Naive thymus-derived CD8-positive, alpha-beta T cell (primary cell): ENCODE data around the gene IPCEF1. TPM values are rescaled to one million over a fixed set of nuclear protein-coding genes. Genes with fewer than 3 reads are reported as not detected.

Source experiments
- ATAC-seq, 2 donors: fragments of 150-1000 bp; cut with Tn5 transposase in 1 of 2; sonication (Bioruptor Pico), chemical (Tn5 transposase) in 1 of 2; 1 replicate in 1 of 2; 2 replicates in 1 of 2; pipeline ENCODE4 v1.10.0; 2021; ENCODE audit warnings: mild to moderate bottlenecking in 2 of 2, moderate library complexity in 2 of 2
- POLR2A ChIA-PET: fragments of 350-600 bp; sonication (Branson Sonifier 250); formaldehyde crosslinking; loops from one replicate; lab custom pipeline; 2021; ENCODE audit warnings: antibody characterized with exemption; lab: Charles Lee
- DNase-seq, 10 donors: peaks; one replicate each; pipeline versions ENCODE4 v3.0.0 to v3.0.0-alpha.2; 2020 to 2022
- H3K27ac Mint-ChIP-seq, 10 donors: one replicate each; pipeline ENCODE4 v1.8.0; 2020 to 2022; ENCODE audit warnings: mild to moderate bottlenecking in 10 of 10, mixed read lengths in 10 of 10, moderate library complexity in 4 of 10, inconsistent platforms in 1 of 10
- H3K27me3 Mint-ChIP-seq, 5 donors: one replicate each; pipeline ENCODE4 v1.8.0; 2021 to 2022; ENCODE audit warnings: mixed read lengths in 5 of 5
- H3K36me3 Mint-ChIP-seq, 3 donors: one replicate each; pipeline ENCODE4 v1.8.0; 2020 to 2022; ENCODE audit warnings: mixed read lengths in 3 of 3, mild to moderate bottlenecking in 2 of 3, inconsistent platforms in 1 of 3
- H3K4me1 Mint-ChIP-seq, 4 donors: one replicate each; pipeline ENCODE4 v1.8.0; 2021 to 2022; ENCODE audit warnings: mixed read lengths in 4 of 4
- H3K4me3 Mint-ChIP-seq, 10 donors: one replicate each; pipeline ENCODE4 v1.8.0; 2020 to 2022; ENCODE audit warnings: mild to moderate bottlenecking in 10 of 10, mixed read lengths in 10 of 10, moderate library complexity in 6 of 10, inconsistent platforms in 1 of 10
- H3K9me3 Mint-ChIP-seq, 9 donors: one replicate each; pipeline ENCODE4 v1.8.0; 2020 to 2022; ENCODE audit warnings: mixed read lengths in 9 of 9, mild to moderate bottlenecking in 3 of 9, inconsistent platforms in 1 of 9, moderate library complexity in 1 of 9
- polyA plus RNA-seq, 3 donors: library from polyadenylated mRNA; unstranded; fragments of 300-500 nt; fragmentation: Illumina TruSeq; gene quantifications; one replicate each; pipeline ENCODE4 v1.2.3, GENCODE V29; 2021
- total RNA-seq, 8 experiments: library from RNA in 2 of 8; stranded (reverse) in 2 of 8; gene quantifications; one replicate each; pipeline ENCODE4 v1.2.3 and lab custom pipeline; 2021 to 2026

IPCEF1 gene
- total and polyA plus RNA-seq, 5 experiments from 2014 or later, result 80.9 to 102 (median 91.7) TPM

DNA sequence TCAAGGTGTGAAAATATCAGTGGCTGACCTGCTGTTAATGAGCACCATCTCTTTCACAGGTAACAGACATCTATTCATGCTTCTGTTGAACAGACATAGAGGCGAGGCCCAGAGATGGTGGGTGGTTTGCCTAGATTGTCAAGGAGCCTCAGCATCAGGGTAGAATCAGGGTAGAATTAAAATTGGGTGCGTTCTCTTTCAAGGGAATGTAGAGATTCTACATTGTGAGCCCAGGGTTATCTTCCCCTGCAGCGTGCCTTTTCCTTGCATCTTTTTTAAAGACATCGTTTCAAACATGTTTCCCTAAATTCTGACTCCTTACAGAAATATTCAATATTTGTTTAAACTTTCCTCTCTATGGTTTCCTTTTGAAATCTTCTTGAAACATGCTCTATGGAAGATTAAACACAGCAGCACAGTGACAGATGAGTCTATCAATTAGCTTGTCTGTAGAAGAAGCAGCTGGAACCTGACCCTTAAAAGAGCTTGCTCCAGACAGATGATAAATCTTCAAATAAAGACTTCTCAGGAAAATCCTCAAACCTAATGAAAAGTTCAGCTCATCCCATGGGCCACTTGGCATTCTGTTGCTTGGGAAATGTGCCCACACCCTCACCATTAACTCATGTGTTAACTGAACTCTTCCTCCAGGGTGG, 119.8 kb downstream of the IPCEF1 start:
- POLR2A ChIA-PET, result interaction anchor here (1.4 kb wide), 1 partner anchor 10 kb away, joined by 4 read pairs; no protein-coding TSS in a partner anchor
- peaks cover 37 to 84% (median 82%) of the 10 kb centered on the region in 4 donors for H3K4me1 Mint-ChIP-seq
- peaks cover 0 to 57% (median 12%) of the 10 kb centered on the region in 3 donors for H3K36me3 Mint-ChIP-seq
- ATAC-seq (no peak), DNase-seq (no peak)
- no peaks in the 10 kb centered on the region for H3K27me3 Mint-ChIP-seq
- peak overlapping the region in 4 of 10 donors; percentile 5 to 58 (median 32) for H3K4me3 Mint-ChIP-seq
- no peaks in the 10 kb centered on the region for H3K9me3 Mint-ChIP-seq
- peak overlapping the region in 6 of 10 donors; percentile 4 to 87 (median 45) for H3K27ac Mint-ChIP-seq

DNA sequence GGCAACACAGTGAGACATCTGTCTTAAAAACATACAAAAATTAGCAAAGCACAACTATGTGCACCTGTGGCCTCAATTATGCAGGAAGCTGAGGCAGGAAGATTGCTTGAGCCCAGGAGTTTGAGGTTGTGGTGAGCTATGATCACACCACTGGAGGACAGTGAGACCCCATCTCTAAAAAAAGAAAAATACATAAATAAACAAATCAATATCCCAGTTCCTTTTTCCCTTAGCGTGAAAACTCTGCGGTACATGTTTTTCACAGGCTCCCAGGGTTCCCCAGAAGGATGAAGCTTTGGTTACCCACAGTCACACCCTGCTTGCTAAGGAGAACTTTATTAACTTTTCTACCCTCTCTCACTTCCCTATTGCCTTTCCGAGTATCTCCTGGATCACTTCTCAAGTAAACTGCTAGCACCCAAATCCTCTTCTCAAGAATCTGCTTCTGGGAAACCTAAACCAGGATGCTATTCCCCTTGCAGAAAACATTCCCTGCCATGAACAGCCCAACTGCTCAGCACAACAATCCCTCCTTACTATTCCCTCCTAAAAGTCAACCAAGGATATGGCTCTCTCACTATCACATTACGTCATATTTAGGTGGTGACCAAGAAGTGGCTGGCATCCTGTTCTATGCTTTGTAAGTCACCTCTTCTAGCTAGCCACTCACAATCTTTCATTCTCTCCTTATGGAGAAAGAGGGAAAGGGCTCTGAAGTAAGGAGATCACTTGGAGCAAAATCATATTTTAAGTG, 122.4 kb downstream of the IPCEF1 start:
- H3K4me3 Mint-ChIP-seq, result peak overlapping the region; percentile 27 to 71 (median 62)
- DNase-seq, result no peak
- peaks cover 0 to 56% (median 17%) of the 10 kb centered on the region in 3 donors for H3K36me3 Mint-ChIP-seq
- no peak for ATAC-seq
- peak overlapping the region; percentile 72 to 93 (median 86) for H3K27ac Mint-ChIP-seq
- H3K4me1 Mint-ChIP-seq, result peaks cover 38 to 87% (median 82%) of the 10 kb centered on the region in 4 donors
- no peaks in the 10 kb centered on the region for H3K9me3 Mint-ChIP-seq
- H3K27me3 Mint-ChIP-seq, result no peaks in the 10 kb centered on the region
- POLR2A ChIA-PET, result interaction anchor here (1.1 to 4.6 kb wide), 3 partner anchors 10 to 17 kb away, joined by 3 to 28 read pairs (median 13); no protein-coding TSS in a partner anchor

DNA sequence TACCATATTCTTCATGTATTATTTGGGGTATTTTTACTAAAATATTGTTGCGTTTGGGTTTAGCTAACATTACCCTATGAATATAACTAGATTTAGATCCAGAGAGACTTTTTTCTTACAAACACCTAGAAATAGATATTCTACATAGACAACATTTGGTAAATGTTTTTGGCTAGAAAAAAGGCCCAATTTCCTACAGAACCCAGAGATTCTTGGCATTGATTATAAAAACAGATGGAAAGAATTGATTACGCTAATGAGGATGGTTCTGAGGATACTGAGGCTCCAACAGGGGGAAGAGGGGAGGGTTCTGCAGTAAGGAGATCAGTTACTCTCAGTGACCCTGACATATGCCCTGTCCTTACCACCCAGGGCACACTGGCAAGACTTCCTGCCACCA, 123.2 kb downstream of the IPCEF1 start:
- POLR2A ChIA-PET, result interaction anchor here (1.1 to 4.6 kb wide), 4 partner anchors 9 to 44 kb away, joined by 4 to 28 read pairs (median 10); no protein-coding TSS in a partner anchor
- peaks cover 40 to 87% (median 84%) of the 10 kb centered on the region in 4 donors for H3K4me1 Mint-ChIP-seq
- no peak for DNase-seq
- no peaks in the 10 kb centered on the region for H3K9me3 Mint-ChIP-seq
- peak overlapping the region in 8 of 10 donors; percentile 30 to 66 (median 52) for H3K4me3 Mint-ChIP-seq
- H3K36me3 Mint-ChIP-seq, result peaks cover 0 to 59% (median 18%) of the 10 kb centered on the region in 3 donors
- H3K27ac Mint-ChIP-seq, result peak overlapping the region; percentile 72 to 93 (median 86)
- no peaks in the 10 kb centered on the region for H3K27me3 Mint-ChIP-seq
- ATAC-seq, result no peak

DNA sequence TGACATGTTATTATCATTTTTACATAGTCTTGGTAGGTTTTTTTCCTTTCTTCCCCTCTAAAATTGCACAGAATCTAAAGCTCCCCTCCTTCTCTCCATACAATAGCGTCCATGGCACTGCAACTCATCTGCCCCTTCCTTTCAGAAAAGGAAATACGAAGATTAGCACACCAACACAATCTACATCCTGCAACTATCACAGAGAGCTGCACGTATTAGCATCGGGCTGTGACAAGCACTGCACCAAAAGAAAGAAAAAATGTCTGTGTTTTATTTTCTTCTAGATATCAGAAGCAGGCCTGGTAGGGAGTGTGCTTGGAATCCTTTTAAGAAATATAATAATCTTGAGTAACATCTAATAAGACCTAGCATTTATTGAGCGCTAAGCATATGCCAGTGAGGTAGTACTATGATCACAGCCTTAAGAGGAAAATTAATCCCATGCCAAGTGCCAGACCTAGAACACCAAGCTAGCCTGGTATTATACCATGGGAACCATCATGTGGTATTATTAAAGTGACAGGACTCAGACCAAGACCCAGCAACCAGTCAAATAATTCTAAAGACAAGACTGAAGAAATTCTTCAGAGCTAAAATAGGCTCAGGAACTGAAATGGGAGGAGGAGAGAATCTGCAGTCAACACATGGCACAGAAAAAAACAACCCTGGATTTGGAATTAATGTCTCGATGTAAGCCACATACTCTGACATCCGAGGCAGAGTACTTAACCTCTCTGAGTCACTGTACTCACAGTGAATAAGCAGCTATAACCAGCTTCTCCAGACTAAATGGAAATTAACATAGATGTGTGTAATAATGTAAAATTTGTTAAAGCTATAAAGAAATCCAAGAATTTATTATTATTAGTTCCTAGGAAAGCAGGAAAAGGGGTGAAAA, 124.3 kb downstream of the IPCEF1 start:
- H3K4me3 Mint-ChIP-seq, result peak overlapping the region; percentile 30 to 76 (median 69)
- ATAC-seq (peak; percentile 65 to 83), DNase-seq (no peak)
- H3K9me3 Mint-ChIP-seq, result no peaks in the 10 kb centered on the region
- H3K27ac Mint-ChIP-seq, result peak overlapping the region; percentile 17 to 89 (median 80)
- peaks cover 42 to 88% (median 88%) of the 10 kb centered on the region in 4 donors for H3K4me1 Mint-ChIP-seq
- POLR2A ChIA-PET, result interaction anchor here (0.6 to 4.6 kb wide), 5 partner anchors 8 to 45 kb away, joined by 4 to 28 read pairs (median 6); no protein-coding TSS in a partner anchor
- H3K27me3 Mint-ChIP-seq, result no peaks in the 10 kb centered on the region
- H3K36me3 Mint-ChIP-seq, result peaks cover 0 to 61% (median 22%) of the 10 kb centered on the region in 3 donors

DNA sequence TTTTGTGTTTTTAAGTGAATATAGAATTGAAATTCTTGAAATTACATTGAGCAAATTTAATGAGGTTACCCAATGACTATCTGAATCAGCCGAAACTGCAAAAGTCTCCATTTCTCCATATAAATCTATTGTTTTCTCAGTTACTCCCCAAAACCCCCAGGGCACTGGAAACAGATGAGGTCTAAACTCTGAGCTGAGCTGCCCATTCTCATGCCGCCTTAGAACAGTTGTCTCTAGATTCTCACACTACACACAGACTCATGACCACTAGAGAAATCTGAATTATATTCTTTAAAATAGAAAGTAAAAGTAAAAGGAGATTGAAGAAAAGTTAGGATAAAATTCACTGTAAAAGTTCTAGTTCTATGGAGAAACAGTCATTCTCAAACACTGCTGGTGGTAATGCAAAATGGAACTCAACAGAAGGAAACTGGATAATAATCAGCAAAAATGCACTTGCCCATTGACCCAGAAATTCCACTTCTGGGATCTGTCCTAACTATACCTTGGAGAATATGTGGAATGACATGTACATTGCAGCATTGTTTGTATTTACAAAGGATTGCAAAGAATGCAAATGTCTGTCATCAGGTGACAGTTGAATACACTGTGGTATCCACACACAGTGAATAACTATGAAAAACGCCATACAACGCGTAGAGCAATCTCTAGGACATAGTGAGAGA, 125.5 kb downstream of the IPCEF1 start:
- peak overlapping the region; percentile 30 to 79 (median 70) for H3K4me3 Mint-ChIP-seq
- DNase-seq, result no peak
- peaks cover 0 to 60% (median 22%) of the 10 kb centered on the region in 3 donors for H3K36me3 Mint-ChIP-seq
- POLR2A ChIA-PET, result no interaction called here
- no peaks in the 10 kb centered on the region for H3K27me3 Mint-ChIP-seq
- H3K9me3 Mint-ChIP-seq, result no peaks in the 10 kb centered on the region
- ATAC-seq, result no peak
- H3K27ac Mint-ChIP-seq, result peak overlapping the region; percentile 35 to 89 (median 80)
- H3K4me1 Mint-ChIP-seq, result peaks cover 45 to 85% (median 83%) of the 10 kb centered on the region in 4 donors

DNA sequence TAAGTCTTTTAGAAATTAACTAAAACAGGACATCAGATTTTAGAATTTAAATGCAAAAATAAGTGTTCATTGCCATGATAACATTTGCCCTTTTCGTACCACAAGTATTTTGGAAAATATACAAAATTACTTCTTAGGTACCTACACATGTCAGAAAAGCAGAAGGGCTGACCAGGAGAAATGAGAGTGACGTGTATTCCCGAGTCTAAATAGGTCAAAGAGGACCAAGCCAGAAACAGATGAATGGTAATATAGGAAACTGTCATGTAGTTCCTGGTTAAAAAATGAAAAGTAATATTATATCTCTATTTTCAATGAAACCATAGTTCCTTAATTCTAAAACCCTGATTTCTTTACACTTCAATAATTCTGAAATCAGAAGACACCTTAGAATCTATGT, 126.2 kb downstream of the IPCEF1 start:
- no peaks in the 10 kb centered on the region for H3K9me3 Mint-ChIP-seq
- H3K4me1 Mint-ChIP-seq, result peaks cover 47 to 85% (median 83%) of the 10 kb centered on the region in 4 donors
- ATAC-seq, result no peak
- POLR2A ChIA-PET, result no interaction called here
- H3K27me3 Mint-ChIP-seq, result no peaks in the 10 kb centered on the region
- DNase-seq, result no peak
- H3K36me3 Mint-ChIP-seq, result peaks cover 0 to 59% (median 17%) of the 10 kb centered on the region in 3 donors
- peak overlapping the region in 6 of 10 donors; percentile 62 to 80 (median 76) for H3K4me3 Mint-ChIP-seq
- peak overlapping the region in 5 of 10 donors; percentile 57 to 91 (median 86) for H3K27ac Mint-ChIP-seq

DNA sequence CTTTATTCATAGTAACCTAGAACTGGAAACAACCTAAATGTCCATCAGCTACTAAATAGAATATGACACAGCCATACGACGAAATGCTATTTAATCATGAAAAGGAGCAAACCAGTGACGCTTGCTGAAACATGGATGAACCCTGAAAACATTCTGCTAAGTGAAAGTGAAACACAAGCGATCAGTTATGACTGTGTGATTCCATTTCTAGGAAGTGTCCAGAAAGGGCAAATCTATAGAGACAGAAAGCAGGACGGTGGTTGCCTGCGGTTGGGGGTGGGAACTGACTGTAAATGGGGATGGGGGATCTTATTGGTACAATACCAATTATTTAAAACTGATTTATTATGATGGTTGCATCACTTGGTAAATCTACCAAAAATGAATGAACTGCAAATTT, 126.8 kb downstream of the IPCEF1 start:
- no peak for DNase-seq
- H3K9me3 Mint-ChIP-seq, result no peaks in the 10 kb centered on the region
- H3K27me3 Mint-ChIP-seq, result no peaks in the 10 kb centered on the region
- ATAC-seq, result peak; percentile 26 to 45
- peak overlapping the region; percentile 53 to 80 (median 74) for H3K4me3 Mint-ChIP-seq
- H3K36me3 Mint-ChIP-seq, result peaks cover 0 to 53% (median 12%) of the 10 kb centered on the region in 3 donors
- H3K27ac Mint-ChIP-seq, result peak overlapping the region; percentile 5 to 91 (median 84)
- POLR2A ChIA-PET, result interaction anchor here (0.7 to 0.9 kb wide), 4 partner anchors 11 to 51 kb away, joined by 3 to 6 read pairs (median 4); no protein-coding TSS in a partner anchor
- H3K4me1 Mint-ChIP-seq, result peaks cover 46 to 87% (median 85%) of the 10 kb centered on the region in 4 donors

DNA sequence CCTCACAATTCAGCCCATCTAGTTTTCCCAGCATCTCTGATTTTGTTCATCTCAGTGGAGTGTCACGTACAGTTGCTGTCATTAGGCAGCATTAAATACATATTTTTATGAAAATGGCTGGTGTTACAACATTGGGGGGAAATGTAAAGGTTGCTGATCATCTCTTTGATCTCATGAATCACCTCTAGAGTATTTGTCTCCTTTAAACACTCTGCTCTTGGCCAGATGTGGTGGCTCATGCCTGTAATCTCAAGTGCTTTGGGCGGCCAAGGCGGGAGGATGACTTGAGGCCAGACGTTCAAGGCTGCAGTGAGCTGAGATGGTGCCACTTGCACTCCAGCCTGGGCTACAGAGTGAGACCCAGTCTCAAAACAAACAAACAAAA, 128.1 kb downstream of the IPCEF1 start:
- peaks cover 0 to 48% (median 10%) of the 10 kb centered on the region in 3 donors for H3K36me3 Mint-ChIP-seq
- no peaks in the 10 kb centered on the region for H3K9me3 Mint-ChIP-seq
- no peaks in the 10 kb centered on the region for H3K27me3 Mint-ChIP-seq
- POLR2A ChIA-PET, result interaction anchor here (1.2 to 1.6 kb wide), 2 partner anchors 11 to 19 kb away, joined by 3 to 6 read pairs; no protein-coding TSS in a partner anchor
- H3K4me3 Mint-ChIP-seq, result peak overlapping the region in 6 of 10 donors; percentile 5 to 53 (median 24)
- DNase-seq, result no peak
- H3K4me1 Mint-ChIP-seq, result peaks cover 39 to 87% (median 84%) of the 10 kb centered on the region in 4 donors
- H3K27ac Mint-ChIP-seq, result peak overlapping the region; percentile 5 to 85 (median 44)
- no peak for ATAC-seq

DNA sequence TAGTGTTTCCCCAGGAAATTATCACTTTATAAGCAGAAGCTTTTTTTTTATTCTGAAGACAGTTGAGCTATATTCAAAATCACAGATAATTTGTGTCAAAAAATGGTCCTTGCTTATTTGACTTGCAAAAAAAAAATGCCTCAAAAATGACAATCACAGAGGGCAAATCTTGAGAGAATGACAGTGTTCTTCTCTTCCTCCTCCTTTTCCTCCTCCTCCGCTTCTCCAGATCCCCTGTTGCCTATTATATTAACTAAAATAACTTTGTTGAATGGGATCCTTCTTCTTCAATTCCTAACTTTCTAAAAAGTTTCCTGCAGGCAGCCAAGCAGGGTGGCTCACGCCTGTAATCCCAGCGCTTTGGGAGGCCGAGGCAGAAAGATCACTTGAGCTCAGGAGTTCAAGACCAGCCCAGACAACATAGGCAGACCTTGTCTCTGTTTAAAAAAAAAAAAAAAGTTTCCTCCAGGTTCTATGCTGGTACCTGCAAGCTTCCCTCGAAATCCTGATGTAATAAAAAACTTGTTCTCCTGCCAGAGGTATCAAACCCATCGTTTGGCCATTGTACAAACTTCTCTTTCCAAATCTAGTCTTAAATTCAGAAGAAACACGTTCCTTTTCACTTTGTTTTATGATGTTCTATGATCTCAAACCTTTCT, 128.6 kb downstream of the IPCEF1 start:
- Mint-ChIP-seq H3K27ac (peak overlapping the region in 7 of 10 donors; percentile 5 to 85 (median 65)), H3K4me3 (peak overlapping the region in 7 of 10 donors; percentile 1 to 53 (median 19)), H3K36me3 (peaks cover 2 to 50% (median 11%) of the 10 kb centered on the region in 3 donors), H3K9me3 (no peaks in the 10 kb centered on the region), H3K4me1 (peaks cover 41 to 87% (median 84%) of the 10 kb centered on the region in 4 donors), H3K27me3 (no peaks in the 10 kb centered on the region)
- POLR2A ChIA-PET, result interaction anchor here (0.8 to 1.6 kb wide), 3 partner anchors 11 to 19 kb away, joined by 3 to 6 read pairs (median 3); no protein-coding TSS in a partner anchor
- ATAC-seq, result no peak
- DNase-seq, result no peak

DNA sequence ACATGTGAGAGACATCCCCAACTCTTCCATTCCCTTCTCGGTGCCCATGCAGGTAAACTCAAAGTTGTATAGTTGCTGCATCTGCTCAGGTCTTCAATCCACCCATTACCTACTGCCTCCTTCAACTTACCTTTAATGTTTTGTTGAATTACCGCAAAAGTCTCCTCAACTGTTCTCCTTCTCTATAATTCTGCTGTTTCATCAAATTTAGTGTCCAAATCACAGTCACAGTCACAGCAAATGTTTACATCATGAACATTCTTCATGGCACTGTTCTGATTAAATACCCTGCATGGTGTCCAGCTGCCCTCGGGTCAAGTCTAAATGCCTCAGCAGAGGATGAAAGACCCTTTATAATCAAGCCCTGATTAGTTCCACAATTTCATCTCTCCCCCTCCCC, 130.1 kb downstream of the IPCEF1 start:
- H3K36me3 Mint-ChIP-seq, result peaks cover 5 to 57% (median 15%) of the 10 kb centered on the region in 3 donors
- POLR2A ChIA-PET, result no interaction called here
- H3K27ac Mint-ChIP-seq, result peak overlapping the region; percentile 5 to 77 (median 51)
- no peak for ATAC-seq
- peak overlapping the region in 5 of 10 donors; percentile 1 to 28 (median 16) for H3K4me3 Mint-ChIP-seq
- H3K9me3 Mint-ChIP-seq, result no peaks in the 10 kb centered on the region
- no peak for DNase-seq
- peaks cover 43 to 85% (median 82%) of the 10 kb centered on the region in 4 donors for H3K4me1 Mint-ChIP-seq
- no peaks in the 10 kb centered on the region for H3K27me3 Mint-ChIP-seq
